ENCODE data around the gene ARHGAP18.

DNA sequence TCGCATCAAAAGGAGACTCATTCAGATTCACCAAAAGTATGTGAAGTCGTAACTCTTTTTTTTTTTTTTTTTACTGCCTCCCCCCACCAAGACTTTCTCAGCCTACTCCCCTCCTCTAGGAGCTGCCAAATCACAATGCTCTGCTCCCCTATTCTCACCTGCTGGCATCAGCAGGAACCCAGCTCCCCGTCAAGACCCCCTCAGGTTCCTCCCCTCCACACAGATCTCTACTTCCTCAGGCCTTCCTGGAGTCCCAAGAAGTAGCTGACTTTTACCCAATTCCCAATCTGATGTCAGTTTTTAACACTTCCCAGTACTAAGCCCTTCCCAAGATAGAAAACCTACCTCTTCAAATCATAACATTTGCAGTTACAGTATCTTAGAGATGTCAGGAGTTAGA, 39.3 kb downstream of the ARHGAP18 start:
- TF ChIP-seq, protein P1, sequence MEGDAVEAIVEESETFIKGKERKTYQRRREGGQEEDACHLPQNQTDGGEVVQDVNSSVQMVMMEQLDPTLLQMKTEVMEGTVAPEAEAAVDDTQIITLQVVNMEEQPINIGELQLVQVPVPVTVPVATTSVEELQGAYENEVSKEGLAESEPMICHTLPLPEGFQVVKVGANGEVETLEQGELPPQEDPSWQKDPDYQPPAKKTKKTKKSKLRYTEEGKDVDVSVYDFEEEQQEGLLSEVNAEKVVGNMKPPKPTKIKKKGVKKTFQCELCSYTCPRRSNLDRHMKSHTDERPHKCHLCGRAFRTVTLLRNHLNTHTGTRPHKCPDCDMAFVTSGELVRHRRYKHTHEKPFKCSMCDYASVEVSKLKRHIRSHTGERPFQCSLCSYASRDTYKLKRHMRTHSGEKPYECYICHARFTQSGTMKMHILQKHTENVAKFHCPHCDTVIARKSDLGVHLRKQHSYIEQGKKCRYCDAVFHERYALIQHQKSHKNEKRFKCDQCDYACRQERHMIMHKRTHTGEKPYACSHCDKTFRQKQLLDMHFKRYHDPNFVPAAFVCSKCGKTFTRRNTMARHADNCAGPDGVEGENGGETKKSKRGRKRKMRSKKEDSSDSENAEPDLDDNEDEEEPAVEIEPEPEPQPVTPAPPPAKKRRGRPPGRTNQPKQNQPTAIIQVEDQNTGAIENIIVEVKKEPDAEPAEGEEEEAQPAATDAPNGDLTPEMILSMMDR (IDR thresholded peaks at IDR 0.05; ENCODE audit: low read depth, low read length, poor library complexity, severe bottlenecking) = no peak
- no peak for TF ChIP-seq EZH2phosphoT487 (IDR thresholded peaks at IDR 0.05; ENCODE audit: borderline replicate concordance, low read length)
